Hypothalamus (tissue), 51 donors: ENCODE measurements around the gene B9D2.
"Not testable (repeated sequence)": the region's sequence is repeated elsewhere in the genome, so short reads cannot be mapped to it uniquely, and the experiment has no call there.

ENCODE experiments used
- DNase-seq, 51 donors: peaks; one replicate each; lab custom pipeline; 2025; lab: John Stamatoyannopoulos, UW

B9D2 gene

GRCh38 chr19:41356984-41357739, 6.8 kb downstream of the B9D2 start:
- DNase-seq: no peak

GRCh38 chr19:41355802-41356201, 8.1 kb downstream of the B9D2 start:
- no peak for DNase-seq

- DNase-seq: no peak
These were observed 8.9 kb downstream of the B9D2 start for GRCh38 chr19:41355035-41355434.

- no peak for DNase-seq
These were observed 9.5 kb downstream of the B9D2 start for GRCh38 chr19:41354343-41354953.

GRCh38 chr19:41353466-41354342, 10.2 kb downstream of the B9D2 start, which contains the start of gene TGFB1:
TGFB1 (minus strand) TSS chr19:41353922; CDS start chr19:41353044, 878 bp downstream.
- peak in 45 of 51 donors; percentile 21 to 76 (median 56) for DNase-seq

GRCh38 chr19:41352609-41353465, 11.1 kb downstream of the B9D2 start:
- peak in 29 of 51 donors; percentile 6 to 100 (median 23) for DNase-seq

- peak in 1 of 51 donors; percentile 89 for DNase-seq
These were observed 11.7 kb downstream of the B9D2 start for GRCh38 chr19:41352279-41352608.

GRCh38 chr19:41351339-41352245, 12.4 kb downstream of the B9D2 start:
- DNase-seq: peak in 37 of 51 donors; percentile 6 to 99 (median 34)

- peak in 1 of 51 donors; percentile 89 for DNase-seq
These were observed 13.1 kb downstream of the B9D2 start for GRCh38 chr19:41350735-41351338.

GRCh38 chr19:41346916-41347315, 17.0 kb downstream of the B9D2 start:
- DNase-seq: not testable (repeated sequence)

- no peak for DNase-seq
These were observed 19.8 kb downstream of the B9D2 start for GRCh38 chr19:41344162-41344561.

- DNase-seq: no peak
These were observed 22.1 kb downstream of the B9D2 start for GRCh38 chr19:41341669-41342490.

GRCh38 chr19:41339936-41340335, 24.0 kb downstream of the B9D2 start:
- DNase-seq: no peak

GRCh38 chr19:41335467-41335866, 28.5 kb downstream of the B9D2 start:
- DNase-seq: no peak

- DNase-seq: no peak
These were observed 29.2 kb downstream of the B9D2 start for GRCh38 chr19:41334793-41335192.

GRCh38 chr19:41332468-41332867, 31.5 kb downstream of the B9D2 start:
- no peak for DNase-seq

- no peak for DNase-seq
These were observed 31.9 kb downstream of the B9D2 start for GRCh38 chr19:41332000-41332399.
